Smooth muscle cell (in vitro differentiated cells): ENCODE measurements around the gene CNTNAP2. TPM values are rescaled to one million over a fixed set of nuclear protein-coding genes. Genes with fewer than 3 reads are reported as not detected.

ENCODE experiments used
- DNase-seq: peaks from one replicate; lab custom pipeline; 2025; ENCODE audit not compliant: unreplicated experiment; lab: John Stamatoyannopoulos, UW
- H2AFZ ChIP-seq: fragments of 200-600 bp; sonication (generic); 2 replicates; pipeline ENCODE4 v1.6.0; 2016; ENCODE audit warnings: antibody characterized with exemption, low read depth, mild to moderate bottlenecking
- H3F3A ChIP-seq: fragments of 200-600 bp; sonication (generic); 2 replicates; pipeline ENCODE4 v1.6.0; 2017; ENCODE audit warnings: antibody characterized with exemption, low read depth
- H3K27ac ChIP-seq: fragments of 200-600 bp; sonication (generic); 2 replicates; pipeline ENCODE4 v1.5.1; 2016; ENCODE audit warnings: low read depth, mild to moderate bottlenecking
- H3K27me3 ChIP-seq: fragments of 200-600 bp; sonication (generic); 2 replicates; pipeline ENCODE4 v1.6.1; 2016; ENCODE audit warnings: low read depth, mild to moderate bottlenecking
- H3K36me3 ChIP-seq: fragments of 200-600 bp; sonication (generic); 2 replicates; pipeline ENCODE4 v1.5.1; 2016; ENCODE audit warnings: low read depth
- H3K4me1 ChIP-seq: fragments of 200-600 bp; sonication (generic); 2 replicates; pipeline ENCODE4 v1.5.1; 2016; ENCODE audit warnings: low read depth
- H3K4me2 ChIP-seq: fragments of 200-600 bp; sonication (generic); 2 replicates; pipeline ENCODE4 v1.6.0; 2016; ENCODE audit warnings: mild to moderate bottlenecking
- H3K4me3 ChIP-seq: fragments of 200-600 bp; sonication (generic); 2 replicates; pipeline ENCODE4 v1.5.1; 2016; ENCODE audit warnings: mild to moderate bottlenecking
- H3K79me2 ChIP-seq: fragments of 200-600 bp; sonication (generic); 2 replicates; pipeline ENCODE4 v1.6.0; 2016; ENCODE audit warnings: low read depth, mild to moderate bottlenecking
- H3K9ac ChIP-seq: fragments of 200-600 bp; sonication (generic); 2 replicates; pipeline ENCODE4 v1.6.0; 2016; ENCODE audit warnings: low read depth
- H3K9me3 ChIP-seq: fragments of 200-600 bp; sonication (generic); replicated peaks from 2 replicates; pipeline ENCODE4 v1.5.1; 2016; ENCODE audit warnings: low read depth
- H4K20me1 ChIP-seq: fragments of 200-600 bp; sonication (generic); 2 replicates; pipeline ENCODE4 v1.6.0; 2016; ENCODE audit warnings: low read depth
- CTCF ChIP-seq: fragments of 200-600 bp; sonication (generic); IDR thresholded peaks from 2 replicates; pipeline ENCODE4 v1.5.1; 2017; ENCODE audit warnings: borderline replicate concordance, mild to moderate bottlenecking, antibody characterized with exemption; ENCODE audit not compliant: insufficient read depth, poor library complexity, severe bottlenecking
- WGBS: methylation state at CpG from one replicate; pipeline ENCODE4 v1.1.7; 2016; ENCODE audit warnings: low lambda C conversion rate; 5-methylcytosine and 5-hydroxymethylcytosine counted together
- polyA plus RNA-seq: library from polyadenylated mRNA; unstranded; fragments of >200 nt; fragmentation: Nextera tagmentation; extraction: Ambion mirVana; gene quantifications from 2 replicates; pipeline ENCODE4 v1.2.1, GENCODE V29; 2016
- total RNA-seq: library from RNA; depleted of rRNA; stranded (reverse); fragments of >200 nt; gene quantifications from 2 replicates; pipeline ENCODE4 v1.2.3, GENCODE V29; 2014

Gene CNTNAP2
- total and polyA plus RNA-seq, 2 experiments from 2014 or later, result 1.7 to 9.0 TPM

DNA sequence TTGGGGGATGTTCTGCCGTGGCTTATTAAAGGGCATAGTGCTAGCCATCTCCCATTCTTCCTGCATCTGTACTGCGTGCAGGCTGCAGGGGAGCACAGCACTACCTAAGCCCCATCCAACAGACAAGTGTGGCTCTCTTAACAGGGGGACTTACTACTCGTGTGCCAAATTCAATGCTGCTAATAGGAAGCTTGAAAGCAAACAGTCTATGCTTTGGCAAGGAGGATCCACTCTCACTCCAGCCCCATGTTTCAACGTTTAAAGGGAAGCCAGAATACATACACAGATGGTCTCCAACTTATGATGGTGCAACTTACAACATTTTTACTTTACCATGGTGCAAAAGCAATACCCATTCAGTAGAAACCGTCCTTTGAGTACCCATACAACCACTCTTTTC lies 2245.9 kb downstream of the CNTNAP2 start:
- Histone ChIP-seq H3K4me3 (no peak overlapping the region), H3K27me3 (no peaks in the 10 kb centered on the region), H3K4me1 (peaks cover 12% of the 10 kb centered on the region), H3K9ac (no peak overlapping the region), H4K20me1 (no peaks in the 10 kb centered on the region), H3K4me2 (no peak overlapping the region), H3K79me2 (no peaks in the 10 kb centered on the region), H3K27ac (no peak overlapping the region), H2AFZ (no peak overlapping the region), H3K9me3 (no peaks in the 10 kb centered on the region), H3F3A (no peaks in the 10 kb centered on the region), H3K36me3 (no peaks in the 10 kb centered on the region)
- DNase-seq, result no peak
- no peak for TF ChIP-seq CTCF
- WGBS, result 97% methylated on average over 5 of the region's 5 CpGs

- 70% methylated on average over 9 of the region's 9 CpGs for WGBS
These were observed 2251.3 kb downstream of the CNTNAP2 start for GRCh38 chr7:148367731-148368475.

GRCh38 chr7:148368562-148368961 lies 2252.0 kb downstream of the CNTNAP2 start:
- 67% methylated on average over 10 of the region's 10 CpGs for WGBS
- Histone ChIP-seq H3K79me2 (no peaks in the 10 kb centered on the region), H2AFZ (no peak overlapping the region), H3F3A (no peaks in the 10 kb centered on the region), H3K27ac (no peak overlapping the region), H4K20me1 (no peaks in the 10 kb centered on the region), H3K36me3 (no peaks in the 10 kb centered on the region), H3K27me3 (no peaks in the 10 kb centered on the region), H3K9ac (no peak overlapping the region), H3K4me3 (no peak overlapping the region), H3K9me3 (no peaks in the 10 kb centered on the region), H3K4me2 (no peak overlapping the region), H3K4me1 (no peaks in the 10 kb centered on the region)
- DNase-seq, result no peak
- TF ChIP-seq CTCF, result no peak

More at GRCh38 chr7:148367731-148368475, 2251.3 kb downstream of the CNTNAP2 start:
- H3F3A ChIP-seq, result no peaks in the 10 kb centered on the region
- H3K4me2 ChIP-seq, result no peak overlapping the region
- H3K27me3 ChIP-seq, result no peaks in the 10 kb centered on the region
- no peak overlapping the region for H3K27ac ChIP-seq
- H4K20me1 ChIP-seq, result no peaks in the 10 kb centered on the region
- TF ChIP-seq CTCF, result no peak
- H3K4me3 ChIP-seq, result no peak overlapping the region
- H3K79me2 ChIP-seq, result no peaks in the 10 kb centered on the region
- H3K9ac ChIP-seq, result no peak overlapping the region
- no peak overlapping the region for H2AFZ ChIP-seq
- no peaks in the 10 kb centered on the region for H3K36me3 ChIP-seq
- no peaks in the 10 kb centered on the region for H3K9me3 ChIP-seq
- no peak for DNase-seq
- no peaks in the 10 kb centered on the region for H3K4me1 ChIP-seq

DNA sequence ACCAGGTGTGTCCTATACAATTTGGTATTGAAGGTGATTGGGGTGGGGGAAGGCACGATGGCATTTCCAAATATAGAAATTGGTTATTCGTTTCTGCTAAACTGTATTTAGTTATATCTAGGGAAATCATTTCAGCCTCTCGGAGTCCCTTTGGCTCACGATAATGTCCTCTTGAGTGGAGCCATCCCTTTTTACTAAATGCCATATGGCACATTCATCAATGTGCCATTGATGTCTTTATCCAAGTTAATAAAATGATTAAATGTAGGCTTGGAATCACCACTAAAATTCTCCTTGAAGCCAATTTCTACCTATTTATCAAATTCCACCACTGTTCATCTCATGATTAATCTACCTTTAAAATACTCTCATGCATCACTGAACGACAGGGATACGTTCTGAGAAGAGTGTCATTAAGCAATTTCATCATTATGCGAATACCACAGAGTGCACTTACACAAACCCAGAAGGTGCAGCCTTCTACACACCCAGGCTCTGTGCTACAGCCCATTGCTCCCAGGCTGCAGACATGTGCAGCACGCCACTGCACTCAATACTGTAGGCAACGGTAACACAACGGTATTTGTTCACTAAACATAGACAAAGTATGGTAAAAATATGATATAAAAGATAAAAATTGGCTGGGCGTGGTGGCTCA lies 2254.8 kb downstream of the CNTNAP2 start:
- Histone ChIP-seq H3K79me2 (no peaks in the 10 kb centered on the region), H2AFZ (no peak overlapping the region), H3K4me2 (no peak overlapping the region), H3K4me1 (no peaks in the 10 kb centered on the region), H3F3A (no peaks in the 10 kb centered on the region), H3K36me3 (no peaks in the 10 kb centered on the region), H3K27me3 (no peaks in the 10 kb centered on the region), H4K20me1 (no peaks in the 10 kb centered on the region), H3K27ac (no peak overlapping the region), H3K9ac (no peak overlapping the region), H3K4me3 (no peak overlapping the region), H3K9me3 (no peaks in the 10 kb centered on the region)
- no peak for TF ChIP-seq CTCF
- DNase-seq, result no peak
- WGBS, result 89% methylated on average over 11 of the region's 11 CpGs
